ES-I3 (cell line): ENCODE results near the gene ANKS1A.

Experiments
- H3K36me3 ChIP-seq: 2 replicates; pipeline ENCODE4 v1.6.1; 2013; ENCODE audit warnings: mild to moderate bottlenecking, low read length, control low read depth, moderate library complexity; ENCODE audit not compliant: insufficient read depth
- H3K4me1 ChIP-seq: 2 replicates; pipeline ENCODE4 v1.6.1; 2013; ENCODE audit warnings: mild to moderate bottlenecking, control low read depth, low read length; ENCODE audit not compliant: insufficient read depth
- H3K9ac ChIP-seq: 2 replicates; pipeline ENCODE4 v1.6.1; 2013; ENCODE audit warnings: low read depth, mild to moderate bottlenecking, low read length, moderate library complexity
- H3K9me3 ChIP-seq: 2 replicates; pipeline ENCODE4 v1.6.1; 2013; ENCODE audit warnings: mild to moderate bottlenecking, low read length, moderate library complexity; ENCODE audit not compliant: control insufficient read depth, insufficient read depth

ANKS1A gene

GRCh38 chr6:35069262-35069661 lies 180.2 kb downstream of the ANKS1A start:
- no peaks in the 10 kb centered on the region for H3K36me3 ChIP-seq
- H3K4me1 ChIP-seq: peaks cover 12% of the 10 kb centered on the region; the same call in 1 of the 2 replicates
- H3K9me3 ChIP-seq: no peaks in the 10 kb centered on the region
- H3K9ac ChIP-seq: no peak overlapping the region

GRCh38 chr6:35070111-35070510 lies 181.1 kb downstream of the ANKS1A start:
- Histone ChIP-seq H3K9me3 (no peaks in the 10 kb centered on the region), H3K4me1 (peaks cover 12% of the 10 kb centered on the region; the same call in 1 of the 2 replicates), H3K36me3 (no peaks in the 10 kb centered on the region), H3K9ac (no peak overlapping the region)

GRCh38 chr6:35071347-35071994 lies 182.4 kb downstream of the ANKS1A start:
- Histone ChIP-seq H3K4me1 (peaks cover 12% of the 10 kb centered on the region; the same call in 1 of the 2 replicates), H3K36me3 (no peaks in the 10 kb centered on the region), H3K9me3 (no peaks in the 10 kb centered on the region), H3K9ac (no peak overlapping the region)

DNA sequence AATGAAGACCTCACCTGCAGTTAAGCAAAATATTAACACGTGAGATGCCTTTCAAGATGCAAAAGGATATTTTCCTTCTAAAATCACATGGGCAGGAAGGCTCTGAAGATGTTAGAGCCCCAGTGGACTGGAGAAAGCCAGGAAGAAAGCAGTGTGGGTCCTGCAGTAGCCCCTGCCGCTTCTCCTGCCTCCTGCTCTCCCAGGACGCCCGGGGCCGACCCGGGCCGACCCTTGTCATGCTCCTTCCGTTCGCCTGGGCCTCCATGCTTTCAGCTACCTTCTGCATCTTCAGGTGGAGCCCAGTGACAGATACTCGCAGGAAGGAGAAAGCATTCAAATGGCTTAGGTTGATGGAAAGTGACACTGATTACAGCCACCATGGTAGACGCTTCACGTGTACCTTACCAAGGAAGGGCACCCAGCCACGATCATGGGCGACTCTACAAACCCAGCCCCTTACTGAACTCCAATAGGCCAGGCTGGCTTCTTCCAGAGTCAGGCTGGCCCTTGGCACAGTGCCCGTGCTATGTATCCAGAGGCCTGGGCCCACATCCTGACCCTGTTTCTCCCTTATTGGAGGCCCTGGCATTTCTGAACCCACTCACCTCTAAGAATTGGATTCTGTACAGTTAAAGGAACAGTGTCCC lies 183.1 kb downstream of the ANKS1A start:
- Histone ChIP-seq H3K9ac (no peak overlapping the region), H3K4me1 (peaks cover 12% of the 10 kb centered on the region; the same call in 1 of the 2 replicates), H3K36me3 (no peaks in the 10 kb centered on the region), H3K9me3 (no peaks in the 10 kb centered on the region)

DNA sequence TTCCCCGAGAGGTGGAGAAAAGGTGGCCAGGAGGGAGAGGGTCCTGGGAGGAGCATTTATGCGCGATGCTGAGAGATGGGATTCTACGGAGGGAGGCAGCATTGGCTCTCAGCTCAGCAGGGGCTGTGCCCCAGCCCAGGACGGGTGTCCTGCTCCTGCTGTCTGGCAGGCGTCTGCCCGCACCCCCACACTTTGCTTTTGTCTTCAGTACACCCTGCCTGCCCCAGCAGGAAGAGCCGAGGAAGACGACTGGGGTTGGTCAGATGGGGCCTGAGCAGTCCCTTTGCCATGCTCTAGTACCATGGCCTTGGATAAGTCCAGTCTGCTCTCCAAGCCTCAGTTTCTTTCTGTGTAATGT lies 183.6 kb downstream of the ANKS1A start:
- H3K36me3 ChIP-seq: no peaks in the 10 kb centered on the region
- H3K9ac ChIP-seq: no peak overlapping the region
- H3K9me3 ChIP-seq: no peaks in the 10 kb centered on the region
- peaks cover 12% of the 10 kb centered on the region; the same call in 1 of the 2 replicates for H3K4me1 ChIP-seq

GRCh38 chr6:35073211-35073610 lies 184.2 kb downstream of the ANKS1A start:
- H3K4me1 ChIP-seq: peaks cover 12% of the 10 kb centered on the region; the same call in 1 of the 2 replicates
- no peak overlapping the region for H3K9ac ChIP-seq
- no peaks in the 10 kb centered on the region for H3K36me3 ChIP-seq
- H3K9me3 ChIP-seq: no peaks in the 10 kb centered on the region

DNA sequence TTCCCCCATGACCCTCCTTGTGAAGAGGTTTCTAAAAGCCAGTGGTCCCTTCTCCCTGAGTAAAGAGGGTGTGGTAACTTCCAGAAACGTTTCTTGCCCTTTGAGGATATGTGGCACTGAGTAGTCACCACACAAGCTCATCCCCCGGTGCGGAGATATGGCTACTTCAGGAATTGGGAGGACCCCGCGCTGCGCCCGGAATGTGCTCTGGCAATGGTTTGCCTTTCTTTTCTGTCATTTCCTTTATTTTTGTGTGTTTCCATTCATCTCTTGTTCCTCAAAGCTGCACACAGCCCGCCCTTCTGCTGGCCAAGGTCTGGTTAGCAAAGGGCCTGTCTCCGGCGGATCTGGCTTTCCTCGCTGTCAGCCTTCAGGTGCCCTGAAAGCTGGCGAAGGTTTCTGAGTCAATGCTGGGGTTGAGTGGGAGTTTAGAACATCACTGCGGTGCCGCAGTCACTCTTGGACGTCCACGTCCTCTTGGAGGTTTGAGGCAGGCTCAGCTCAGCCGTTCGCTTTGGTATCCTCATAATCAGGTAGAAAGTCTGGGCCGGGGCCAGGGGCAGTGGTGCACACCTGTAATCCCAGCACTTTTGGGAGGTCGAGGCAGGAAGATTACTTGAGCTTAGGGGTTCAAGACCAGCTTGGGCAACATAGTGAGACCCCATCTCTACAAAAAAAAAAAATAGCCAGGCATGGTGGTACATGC lies 184.9 kb downstream of the ANKS1A start:
- Histone ChIP-seq H3K9ac (no peak overlapping the region), H3K9me3 (no peaks in the 10 kb centered on the region), H3K4me1 (peaks cover 8% of the 10 kb centered on the region; the same call in 1 of the 2 replicates), H3K36me3 (no peaks in the 10 kb centered on the region)

DNA sequence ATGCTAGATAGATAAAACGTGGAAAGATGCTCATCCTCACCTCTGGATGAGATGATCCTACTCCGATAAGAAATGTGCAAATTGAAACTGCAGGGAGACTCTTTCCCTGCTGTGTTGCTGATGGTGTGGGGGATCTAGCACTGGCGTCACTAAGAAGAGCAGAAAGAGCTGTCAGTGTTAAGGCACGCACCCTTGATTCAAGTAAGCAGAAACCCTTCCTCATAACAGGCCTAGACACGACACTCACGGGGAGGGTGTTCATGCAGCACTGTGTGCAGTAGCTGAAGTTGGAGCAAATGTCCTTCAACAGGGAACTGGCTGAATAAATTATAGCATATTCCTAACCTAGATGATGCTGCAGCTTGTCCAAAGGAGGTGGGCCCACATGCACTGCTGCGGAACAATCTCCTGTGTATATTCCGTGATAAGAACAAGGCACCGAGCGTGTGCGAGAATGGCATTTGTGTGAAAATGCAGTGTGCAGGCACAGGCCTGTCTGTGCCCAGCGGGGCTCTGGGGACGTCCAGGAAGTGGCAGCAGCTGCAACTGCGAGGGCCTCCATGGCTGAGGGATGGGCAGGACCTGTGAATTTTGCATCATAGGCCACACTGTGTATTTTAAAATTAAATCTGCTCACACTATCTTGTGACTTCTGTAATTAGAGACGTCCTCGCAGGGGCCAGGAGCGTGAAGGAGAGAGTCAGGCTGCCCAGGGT lies 188.1 kb downstream of the ANKS1A start:
- peaks cover 6% of the 10 kb centered on the region; the same call in 1 of the 2 replicates for H3K36me3 ChIP-seq

DNA sequence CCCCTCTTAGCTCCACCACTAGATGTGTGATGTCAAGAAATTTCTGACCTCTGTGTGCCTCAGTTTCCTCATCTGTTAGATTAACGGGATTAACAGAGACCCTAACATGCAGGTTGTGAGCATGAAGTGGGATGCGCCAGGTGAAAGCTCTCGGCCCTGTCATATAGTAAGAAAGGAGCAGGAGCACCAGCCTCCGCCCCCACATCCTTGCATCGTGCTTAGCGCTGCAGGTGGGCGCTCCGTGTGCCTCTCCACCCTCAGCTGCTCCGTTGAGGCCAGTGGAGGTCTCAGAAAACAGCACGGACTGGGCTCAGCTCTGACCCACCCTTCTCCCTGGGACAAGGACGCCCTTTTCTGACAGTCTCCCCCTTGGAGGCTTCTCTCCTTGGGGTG lies 188.7 kb downstream of the ANKS1A start:
- Histone ChIP-seq H3K9ac (no peak overlapping the region), H3K4me1 (peaks cover 4% of the 10 kb centered on the region; the same call in 1 of the 2 replicates), H3K36me3 (peaks cover 6% of the 10 kb centered on the region; the same call in 1 of the 2 replicates), H3K9me3 (no peaks in the 10 kb centered on the region)

More for the DNA sequence above, 188.1 kb downstream of the ANKS1A start:
- Histone ChIP-seq H3K9me3 (no peaks in the 10 kb centered on the region), H3K4me1 (peaks cover 4% of the 10 kb centered on the region; the same call in 1 of the 2 replicates), H3K9ac (no peak overlapping the region)

DNA sequence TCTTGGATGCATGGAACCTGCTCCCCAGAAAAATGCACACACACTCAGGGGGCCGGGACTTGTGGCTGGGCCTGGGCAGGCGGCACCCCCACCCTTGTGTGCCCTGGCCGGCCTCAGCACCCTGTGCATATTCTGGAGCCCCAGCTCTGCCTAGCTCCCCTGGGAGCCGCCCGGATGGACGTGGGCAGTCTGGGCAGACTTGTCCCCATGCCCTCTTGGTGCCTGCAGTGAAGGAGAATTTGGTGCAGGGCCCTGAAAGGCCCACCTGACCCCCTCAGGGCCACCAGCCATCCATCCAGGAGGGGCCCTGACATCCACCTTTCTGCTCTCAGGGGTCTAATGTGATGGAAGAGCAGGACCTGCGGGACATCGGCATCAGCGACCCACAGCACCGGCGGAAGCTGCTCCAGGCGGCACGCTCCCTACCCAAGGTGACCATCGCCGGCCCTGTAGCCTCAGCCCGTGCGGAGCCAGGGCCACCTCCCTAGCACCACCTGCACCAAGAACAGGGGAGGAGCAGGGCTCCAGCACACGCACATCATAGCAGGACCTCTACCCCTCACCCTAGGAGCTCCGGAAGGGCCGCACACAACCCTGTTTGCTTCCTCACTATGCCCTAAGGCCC lies 189.3 kb downstream of the ANKS1A start:
- Histone ChIP-seq H3K9me3 (no peaks in the 10 kb centered on the region), H3K4me1 (peaks cover 4% of the 10 kb centered on the region; the same call in 1 of the 2 replicates), H3K36me3 (peaks cover 7% of the 10 kb centered on the region; the same call in 1 of the 2 replicates), H3K9ac (no peak overlapping the region)

DNA sequence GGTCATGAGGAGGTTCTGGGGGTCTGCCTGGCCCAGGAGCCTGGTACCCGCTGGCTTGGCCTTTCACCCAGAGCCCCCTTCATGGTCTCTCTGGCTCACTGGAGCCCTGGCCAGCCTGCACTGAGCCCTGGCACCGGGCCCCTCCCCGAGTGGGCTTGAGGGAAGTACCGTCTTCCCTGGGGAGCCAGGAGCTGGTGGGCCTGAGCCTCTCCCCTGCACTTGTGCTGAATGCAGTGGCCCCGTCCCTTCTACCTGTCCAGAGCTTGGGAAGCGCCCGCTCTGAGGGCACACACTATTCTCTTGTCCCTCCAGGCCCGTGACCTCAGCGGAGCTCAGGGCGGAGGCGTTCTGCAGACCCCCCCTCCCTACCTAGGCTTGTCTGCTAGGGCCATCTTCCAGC lies 189.8 kb downstream of the ANKS1A start:
- H3K9me3 ChIP-seq: no peaks in the 10 kb centered on the region
- peaks cover 4% of the 10 kb centered on the region; the same call in 1 of the 2 replicates for H3K4me1 ChIP-seq
- peaks cover 9% of the 10 kb centered on the region; the same call in 1 of the 2 replicates for H3K36me3 ChIP-seq
- no peak overlapping the region for H3K9ac ChIP-seq

DNA sequence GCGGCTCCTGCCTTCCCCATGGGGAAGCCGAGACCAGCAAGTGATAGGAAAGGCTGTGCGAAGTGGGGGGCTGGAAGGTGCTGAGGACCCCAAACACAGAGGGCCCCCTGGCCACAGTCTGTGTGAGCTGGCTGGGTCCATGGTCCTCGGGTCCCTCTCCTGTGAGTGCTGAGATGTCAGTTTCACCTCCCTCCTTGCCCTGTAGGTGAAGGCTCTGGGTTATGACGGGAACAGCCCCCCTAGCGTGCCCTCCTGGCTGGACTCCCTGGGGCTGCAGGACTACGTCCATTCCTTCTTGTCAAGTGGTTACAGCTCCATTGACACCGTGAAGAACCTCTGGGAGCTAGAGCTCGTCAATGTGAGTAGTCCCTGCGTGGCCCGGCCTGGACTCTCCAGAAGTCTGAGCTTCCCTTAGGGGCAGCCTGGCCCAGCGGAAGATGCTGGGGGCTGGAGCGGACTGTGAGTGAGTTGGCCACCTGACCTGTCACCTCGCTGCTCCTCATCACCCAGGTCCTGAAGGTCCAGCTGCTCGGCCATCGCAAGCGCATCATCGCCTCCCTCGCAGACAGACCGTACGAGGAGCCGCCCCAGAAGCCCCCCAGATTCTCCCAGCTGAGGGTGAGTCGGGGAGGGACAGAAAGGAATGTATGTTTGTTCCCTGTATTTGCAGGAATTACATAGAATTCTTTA lies 190.4 kb downstream of the ANKS1A start:
- Histone ChIP-seq H3K4me1 (peaks cover 4% of the 10 kb centered on the region; the same call in 1 of the 2 replicates), H3K9ac (no peak overlapping the region), H3K36me3 (peaks cover 9% of the 10 kb centered on the region; the same call in 1 of the 2 replicates), H3K9me3 (no peaks in the 10 kb centered on the region)

DNA sequence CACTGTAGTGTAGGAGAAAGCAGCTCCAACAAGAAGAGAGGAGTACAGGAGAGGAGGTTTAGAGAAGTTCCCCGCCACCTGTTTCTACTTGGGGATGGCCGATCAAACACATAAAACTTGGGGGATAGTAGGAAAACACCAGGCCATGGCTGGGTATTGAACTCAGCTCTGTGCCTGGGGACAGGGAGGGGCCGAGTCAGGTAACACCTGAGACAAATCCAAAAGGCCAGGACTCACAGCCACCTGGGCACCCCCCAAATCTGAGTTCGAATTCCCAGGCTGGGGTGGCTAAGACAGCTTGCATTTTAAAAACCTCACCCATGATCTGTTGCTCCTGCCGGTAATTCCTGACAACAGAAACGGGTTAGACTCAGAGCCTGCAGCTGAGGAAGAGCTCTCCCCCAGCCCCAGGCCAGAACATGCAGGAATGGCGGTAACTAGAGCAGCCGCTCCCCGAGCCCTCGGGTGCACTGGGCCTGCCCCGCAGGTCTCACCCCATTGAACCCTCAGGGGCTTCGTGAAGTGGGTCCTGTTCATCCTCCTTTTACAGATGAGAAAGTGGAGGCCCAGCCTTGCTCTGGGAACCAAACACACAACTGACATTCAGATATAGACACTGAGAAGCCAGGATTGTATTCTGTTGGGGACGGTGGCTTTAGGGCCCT lies 191.1 kb downstream of the ANKS1A start:
- Histone ChIP-seq H3K36me3 (peaks cover 9% of the 10 kb centered on the region; the same call in 1 of the 2 replicates), H3K9me3 (no peaks in the 10 kb centered on the region), H3K4me1 (peaks cover 4% of the 10 kb centered on the region; the same call in 1 of the 2 replicates), H3K9ac (no peak overlapping the region)
